AG04449 (cell line): ENCODE data around the gene TRIM62.

Source experiments
- CTCF ChIA-PET: fragments of 350-600 bp; formaldehyde crosslinking; extraction: SDS; loops from one replicate; lab custom pipeline; 2021; ENCODE audit warnings: antibody characterized with exemption; lab: Yijun Ruan, JAX
- POLR2A ChIA-PET: fragments of 400-600, 350-600 bp; formaldehyde crosslinking; extraction: SDS; loops from one replicate; lab custom pipeline; 2020; ENCODE audit warnings: antibody characterized with exemption, inconsistent platforms; lab: Yijun Ruan, JAX
- DNase-seq: peaks from one replicate; pipeline ENCODE4 v3.0.0-alpha.2; 2010; ENCODE audit warnings: low read depth, low spot score
- H3K4me3 ChIP-seq: 2 replicates; pipeline ENCODE4 v1.5.1; 2011; ENCODE audit warnings: low read depth, mild to moderate bottlenecking, control low read depth, low read length
- TF ChIP-seq, protein P1 (sequence below): IDR thresholded peaks from one replicate; pipeline ENCODE4 v1.5.1; 2011; ENCODE audit warnings: mild to moderate bottlenecking, moderate library complexity, low read length, control low read depth, inconsistent platforms; ENCODE audit not compliant: insufficient read depth; ENCODE audit errors: missing control alignments

TRIM62 gene

DNA sequence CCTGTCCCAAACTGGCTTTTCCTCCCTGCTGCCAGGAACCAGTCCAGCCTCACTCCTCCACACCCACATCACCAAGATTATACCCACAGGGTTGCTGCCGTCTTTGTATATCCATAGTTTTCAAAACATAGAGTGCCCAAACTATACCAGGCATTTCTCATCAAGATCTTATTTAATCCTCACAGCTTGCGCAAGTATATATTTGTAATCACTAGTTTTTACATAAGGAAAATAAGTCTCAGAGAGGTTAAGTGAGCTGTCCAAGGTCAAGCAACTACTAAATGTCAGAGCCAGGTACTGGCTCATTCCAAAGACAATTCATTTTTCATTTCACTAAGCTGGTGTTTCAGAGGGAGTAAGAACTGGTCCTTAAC lies 39.5 kb upstream of the TRIM62 start:
- ChIA-PET CTCF (interaction anchor here (1.0 to 1.4 kb wide), 3 partner anchors 9 to 249 kb away, joined by 3 to 4 read pairs (median 3); no protein-coding TSS in a partner anchor), POLR2A (no interaction called here)
- TF ChIP-seq, protein P1, sequence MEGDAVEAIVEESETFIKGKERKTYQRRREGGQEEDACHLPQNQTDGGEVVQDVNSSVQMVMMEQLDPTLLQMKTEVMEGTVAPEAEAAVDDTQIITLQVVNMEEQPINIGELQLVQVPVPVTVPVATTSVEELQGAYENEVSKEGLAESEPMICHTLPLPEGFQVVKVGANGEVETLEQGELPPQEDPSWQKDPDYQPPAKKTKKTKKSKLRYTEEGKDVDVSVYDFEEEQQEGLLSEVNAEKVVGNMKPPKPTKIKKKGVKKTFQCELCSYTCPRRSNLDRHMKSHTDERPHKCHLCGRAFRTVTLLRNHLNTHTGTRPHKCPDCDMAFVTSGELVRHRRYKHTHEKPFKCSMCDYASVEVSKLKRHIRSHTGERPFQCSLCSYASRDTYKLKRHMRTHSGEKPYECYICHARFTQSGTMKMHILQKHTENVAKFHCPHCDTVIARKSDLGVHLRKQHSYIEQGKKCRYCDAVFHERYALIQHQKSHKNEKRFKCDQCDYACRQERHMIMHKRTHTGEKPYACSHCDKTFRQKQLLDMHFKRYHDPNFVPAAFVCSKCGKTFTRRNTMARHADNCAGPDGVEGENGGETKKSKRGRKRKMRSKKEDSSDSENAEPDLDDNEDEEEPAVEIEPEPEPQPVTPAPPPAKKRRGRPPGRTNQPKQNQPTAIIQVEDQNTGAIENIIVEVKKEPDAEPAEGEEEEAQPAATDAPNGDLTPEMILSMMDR: no peak
- H3K4me3 ChIP-seq: no peak overlapping the region
- no peak for DNase-seq

DNA sequence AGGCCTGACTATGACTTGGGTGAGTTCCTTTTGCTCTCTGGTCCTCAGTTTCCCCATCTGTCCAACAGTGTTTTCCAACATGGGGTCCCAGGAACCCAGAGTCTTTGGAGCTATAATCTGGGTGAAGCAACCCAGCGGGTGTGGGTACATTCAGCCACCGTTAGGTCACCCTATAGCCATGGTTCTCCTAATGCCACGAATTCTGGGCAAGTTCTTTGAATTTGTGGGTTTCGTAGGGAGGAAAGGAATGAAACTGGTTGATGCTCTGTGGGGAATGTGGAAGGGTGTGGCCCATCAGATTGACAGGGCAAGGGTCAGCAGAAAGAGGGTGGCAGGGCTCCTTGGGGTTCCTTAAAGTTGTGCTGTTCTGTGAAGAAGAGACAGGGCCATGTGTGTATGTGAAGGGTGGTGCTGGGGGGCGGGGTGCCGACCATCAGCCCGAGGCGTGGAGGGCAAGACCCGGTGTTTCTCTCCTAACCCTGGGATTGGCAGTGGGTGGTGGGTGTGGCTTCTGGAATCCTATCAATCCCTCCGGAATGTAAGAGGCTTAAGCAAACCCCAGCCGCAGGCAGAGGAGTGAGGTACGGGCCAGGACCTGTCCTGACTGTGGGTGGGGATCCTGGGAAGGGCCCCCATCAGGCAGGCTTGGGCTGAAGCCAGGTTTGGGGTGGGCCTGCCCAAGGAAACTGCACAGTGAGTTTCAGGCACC lies 39.0 kb upstream of the TRIM62 start:
- TF ChIP-seq, protein P1: no peak
- no peak for DNase-seq
- no peak overlapping the region for H3K4me3 ChIP-seq
- ChIA-PET CTCF (interaction anchor here (1.0 to 1.9 kb wide), 8 partner anchors 20 to 143 kb away, joined by 3 to 6 read pairs (median 3); no protein-coding TSS in a partner anchor), POLR2A (interaction anchor here (1.2 kb wide), 1 partner anchor 8 kb away, joined by 3 read pairs; no protein-coding TSS in a partner anchor)

DNA sequence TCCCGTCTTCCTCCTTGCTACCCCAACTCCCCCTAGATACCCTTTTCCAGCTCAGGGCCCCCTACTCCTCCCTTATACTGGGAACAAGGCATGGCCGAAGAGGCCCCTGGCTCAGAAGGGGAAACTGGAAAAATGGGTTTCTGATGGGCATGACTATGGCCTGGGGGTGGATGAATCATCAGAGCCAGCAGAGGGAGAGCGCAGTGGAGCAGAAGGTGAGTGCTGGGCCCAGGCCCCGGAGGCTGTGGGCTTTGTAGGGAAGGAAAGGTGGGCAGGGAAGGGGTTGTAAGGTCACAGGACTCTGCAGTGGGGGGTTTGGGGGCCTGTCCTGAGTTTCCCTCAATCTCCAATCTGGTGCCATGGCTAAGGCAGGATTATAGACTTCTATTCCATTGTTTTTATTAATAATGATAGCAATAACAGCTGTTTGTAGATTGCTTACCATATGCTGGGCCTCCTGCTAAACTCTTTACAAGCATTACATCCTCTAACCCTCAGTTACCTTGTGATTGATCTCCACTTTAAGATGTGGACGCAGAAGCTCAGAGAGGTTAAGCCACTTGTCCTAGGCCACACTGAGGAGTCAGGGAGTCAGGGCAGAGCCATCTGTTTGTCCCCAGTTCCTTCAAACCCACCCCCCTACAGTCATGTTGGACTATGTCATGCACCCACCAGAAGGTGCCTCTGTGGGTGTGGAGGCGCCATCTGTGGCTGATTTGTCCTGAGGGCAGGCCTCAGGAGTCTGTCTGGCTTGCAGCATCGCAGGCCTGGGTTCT lies 38.2 kb upstream of the TRIM62 start:
- H3K4me3 ChIP-seq: no peak overlapping the region
- POLR2A ChIA-PET: interaction anchor here (1.2 kb wide), 1 partner anchor 9 kb away, joined by 3 read pairs; no protein-coding TSS in a partner anchor
- DNase-seq: no peak
- CTCF ChIA-PET: interaction anchor here (0.8 to 1.9 kb wide), 10 partner anchors 15 to 252 kb away, joined by 3 to 6 read pairs (median 3); no protein-coding TSS in a partner anchor
- TF ChIP-seq, protein P1: no peak

DNA sequence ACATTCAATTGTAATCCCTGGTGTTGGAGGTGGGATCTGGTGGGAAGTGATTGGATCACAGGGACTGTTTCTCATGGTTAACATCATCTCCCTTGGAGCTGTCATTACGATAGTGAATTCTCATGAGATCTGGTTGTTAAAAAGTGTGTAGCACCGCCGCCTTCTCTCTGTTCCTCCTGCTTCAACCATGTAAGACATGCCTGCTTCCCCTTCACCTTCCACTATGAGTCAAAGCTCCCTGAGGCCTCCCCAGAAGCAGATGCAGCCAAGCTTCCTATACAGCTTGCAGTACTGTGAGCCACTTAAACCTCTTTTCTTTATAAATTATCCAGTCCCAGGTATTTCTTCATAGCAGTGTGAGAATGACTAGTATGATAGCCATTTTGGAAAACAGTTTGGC lies 30.1 kb upstream of the TRIM62 start:
- H3K4me3 ChIP-seq: no peak overlapping the region
- ChIA-PET CTCF (no interaction called here), POLR2A (no interaction called here)
- TF ChIP-seq, protein P1: no peak
- no peak for DNase-seq

DNA sequence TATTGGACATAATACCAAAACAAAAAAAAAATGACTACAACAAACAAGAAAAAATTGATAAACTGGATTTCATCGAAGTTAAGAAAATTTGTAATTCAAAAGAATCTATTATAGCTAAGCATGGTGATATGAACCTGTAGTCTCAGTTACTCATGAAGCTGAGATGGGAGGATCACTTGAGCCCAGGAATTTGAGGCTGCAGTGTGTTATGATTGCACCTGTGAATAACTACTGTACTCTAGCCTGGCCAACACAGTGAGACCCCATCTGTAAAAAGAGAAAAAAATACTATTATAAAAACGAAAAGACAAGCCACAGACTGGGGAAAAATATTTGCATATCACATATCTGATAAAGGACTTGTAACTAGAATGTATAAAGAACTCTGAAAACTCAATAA lies 24.5 kb upstream of the TRIM62 start:
- no peak for DNase-seq
- TF ChIP-seq, protein P1: no peak
- H3K4me3 ChIP-seq: no peak overlapping the region
- ChIA-PET POLR2A (no interaction called here), CTCF (no interaction called here)

DNA sequence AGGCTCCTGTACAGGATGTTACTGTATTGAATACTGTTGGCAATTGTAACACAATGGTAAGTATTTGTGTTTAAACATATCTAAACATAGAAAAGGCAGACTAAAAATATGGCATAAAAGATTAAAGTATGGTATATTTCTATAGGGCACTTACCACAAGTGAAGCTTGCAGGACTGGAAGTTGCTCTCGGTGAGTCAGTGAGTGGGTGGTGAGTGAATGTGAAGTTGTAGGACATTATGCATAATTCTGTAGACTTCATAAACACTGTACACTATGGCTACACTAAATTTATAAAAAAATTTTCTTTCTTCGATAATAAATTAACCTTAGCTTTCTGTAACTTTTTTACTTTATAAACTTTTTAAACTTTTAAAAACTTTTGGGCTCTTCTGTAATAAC lies 13.7 kb upstream of the TRIM62 start:
- DNase-seq: no peak
- ChIA-PET POLR2A (no interaction called here), CTCF (interaction anchor here (1.7 kb wide), 1 partner anchor 276 kb away, joined by 4 read pairs; no protein-coding TSS in a partner anchor)
- TF ChIP-seq, protein P1: no peak
- H3K4me3 ChIP-seq: no peak overlapping the region
